ENCODE results near the gene RAMP1.
A peak's percentile ranks its signal among the peaks of the same experiment; 100 is the strongest.
"Not testable (repeated sequence)": the region's sequence is repeated elsewhere in the genome, so short reads cannot be mapped to it uniquely, and the experiment has no call there.

RAMP1 gene

GRCh38 chr2:237859533-237860272 is at the start of gene RAMP1:
TSS of gene RAMP1 (plus strand) at chr2:237859623. CDS start at chr2:237859676, 53 bp downstream.
- no peak for DNase-seq

GRCh38 chr2:237815637-237816036 is 43.8 kb upstream of the RAMP1 start:
- no peak for DNase-seq

DNA sequence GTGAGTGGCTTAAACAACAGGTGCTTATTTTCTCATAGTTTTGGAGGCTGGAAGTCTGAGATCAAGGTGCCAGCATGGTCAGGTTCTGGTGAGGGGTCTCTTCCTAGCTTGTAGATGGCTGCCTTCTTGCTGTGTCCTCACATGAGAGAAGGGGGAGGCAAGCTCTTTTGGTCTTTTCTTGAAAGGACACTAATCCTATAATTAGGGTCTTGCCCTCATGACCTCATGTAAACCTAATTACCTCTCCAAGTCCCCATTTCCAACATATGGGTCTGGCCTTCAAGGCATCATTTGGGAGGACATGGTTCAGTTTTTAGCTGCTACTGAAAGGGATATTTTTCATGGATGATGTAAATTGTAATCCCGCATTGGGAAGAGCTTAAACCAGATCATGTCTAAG is 42.9 kb upstream of the RAMP1 start:
- DNase-seq, result no peak

GRCh38 chr2:237818066-237818473 is 41.4 kb upstream of the RAMP1 start:
- no peak for DNase-seq

DNA sequence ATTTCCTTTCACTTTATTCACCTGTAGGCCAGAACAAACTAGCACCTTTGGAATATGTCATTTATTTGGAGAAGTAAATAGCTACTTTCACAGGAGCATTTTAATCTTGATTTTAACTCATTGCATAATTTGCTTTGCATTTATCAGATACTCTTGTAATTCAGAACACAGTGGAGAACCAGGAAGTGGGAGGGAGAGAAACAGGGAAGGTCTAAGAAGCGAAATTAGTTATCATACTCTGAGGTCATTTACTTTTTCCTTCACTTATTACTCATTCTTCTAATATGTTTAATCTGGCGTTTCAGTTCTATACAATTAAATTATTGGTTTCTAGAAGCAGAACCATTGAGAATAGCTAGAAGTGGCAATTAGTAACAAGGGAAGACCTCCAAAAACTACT is 40.2 kb upstream of the RAMP1 start:
- no peak for DNase-seq

DNA sequence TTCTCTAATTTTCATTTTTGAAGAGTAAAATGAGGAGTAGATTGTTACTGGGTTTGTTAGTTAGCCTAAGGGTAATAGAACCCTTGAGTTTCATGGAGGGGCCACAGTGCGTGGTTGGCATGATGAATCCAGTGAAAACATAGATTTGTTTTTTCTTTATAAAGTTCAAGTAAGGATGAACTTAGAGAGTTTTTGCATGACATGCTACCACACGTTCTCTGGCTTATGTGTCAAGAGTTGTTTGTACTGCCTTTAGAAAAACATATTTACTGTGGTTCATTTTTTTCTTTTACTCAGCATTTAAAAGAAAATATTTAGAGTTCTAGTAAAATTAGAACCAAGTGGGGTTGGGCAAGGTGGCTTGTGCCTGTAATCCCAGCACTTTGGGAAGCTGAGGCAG is 39.0 kb upstream of the RAMP1 start:
- no peak for DNase-seq

GRCh38 chr2:237823544-237823943 is 35.9 kb upstream of the RAMP1 start:
- no peak for DNase-seq

GRCh38 chr2:237824085-237824484 is 35.3 kb upstream of the RAMP1 start:
- no peak for DNase-seq

DNA sequence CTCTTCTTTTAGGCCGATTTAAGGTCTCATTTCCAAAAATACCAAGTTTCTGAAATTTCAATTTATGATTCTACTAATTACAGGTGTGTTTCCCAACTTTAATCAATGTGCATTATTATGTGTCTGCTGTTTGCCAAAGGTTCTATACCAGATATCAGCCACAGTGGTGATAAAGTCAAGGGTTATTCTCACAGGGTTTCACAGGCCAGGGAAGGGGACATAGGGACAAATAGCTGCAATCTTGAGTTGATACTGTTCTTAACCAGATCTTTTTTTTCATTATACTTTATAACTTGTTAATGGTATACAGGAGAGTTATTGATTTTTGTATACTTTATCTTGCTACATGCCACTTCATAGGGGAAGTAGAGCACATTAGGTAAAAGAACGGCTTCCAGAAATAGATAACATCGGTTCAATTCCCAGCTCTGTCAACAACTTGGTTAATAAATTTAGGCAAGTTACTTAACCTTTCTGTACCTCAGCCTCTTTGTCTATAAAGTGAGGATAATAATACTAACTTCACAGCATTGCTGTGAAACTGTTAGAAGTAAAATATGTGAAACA is 31.9 kb upstream of the RAMP1 start:
- DNase-seq, result no peak

DNA sequence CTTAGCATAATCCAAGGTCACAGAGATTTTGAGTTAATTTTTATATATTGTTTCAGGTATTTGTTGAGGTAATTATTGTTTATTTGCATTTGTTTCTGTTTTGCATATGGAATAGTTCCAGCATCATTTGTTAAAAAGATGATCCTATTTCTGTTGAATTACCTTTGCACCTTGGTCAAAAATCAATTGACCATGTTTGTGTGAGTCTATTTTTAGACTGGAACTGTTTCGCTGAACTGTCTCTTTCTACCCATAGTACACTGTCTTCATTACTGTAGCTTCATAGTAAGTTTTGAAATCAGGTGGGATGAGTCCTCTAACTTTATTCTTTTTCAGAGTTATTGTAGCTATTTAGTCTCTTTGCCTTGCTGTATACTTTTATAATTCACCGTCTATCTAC is 28.9 kb upstream of the RAMP1 start:
- DNase-seq, result no peak

DNA sequence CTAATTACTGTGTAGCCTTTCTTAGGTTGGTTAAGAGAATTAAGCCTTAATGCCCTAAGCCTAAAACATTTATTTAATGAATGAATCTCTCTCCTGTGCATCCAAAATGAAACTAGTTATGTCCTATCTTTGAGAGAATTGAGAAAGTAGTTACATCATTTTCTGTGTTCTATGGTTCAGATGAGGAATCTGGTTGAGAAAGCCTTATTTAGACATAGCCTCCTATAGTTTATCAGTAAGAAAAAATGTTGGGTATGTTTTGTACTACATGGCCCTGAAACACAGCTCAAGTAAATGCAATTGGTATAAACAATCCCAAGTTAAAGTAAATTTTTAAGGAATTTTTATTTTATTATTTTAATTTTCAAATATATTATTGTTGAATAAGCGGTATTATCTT is 25.9 kb upstream of the RAMP1 start:
- no peak for DNase-seq

GRCh38 chr2:237835372-237835771 is 24.1 kb upstream of the RAMP1 start:
- DNase-seq, result no peak

GRCh38 chr2:237841051-237841450 is 18.4 kb upstream of the RAMP1 start:
- no peak for DNase-seq

DNA sequence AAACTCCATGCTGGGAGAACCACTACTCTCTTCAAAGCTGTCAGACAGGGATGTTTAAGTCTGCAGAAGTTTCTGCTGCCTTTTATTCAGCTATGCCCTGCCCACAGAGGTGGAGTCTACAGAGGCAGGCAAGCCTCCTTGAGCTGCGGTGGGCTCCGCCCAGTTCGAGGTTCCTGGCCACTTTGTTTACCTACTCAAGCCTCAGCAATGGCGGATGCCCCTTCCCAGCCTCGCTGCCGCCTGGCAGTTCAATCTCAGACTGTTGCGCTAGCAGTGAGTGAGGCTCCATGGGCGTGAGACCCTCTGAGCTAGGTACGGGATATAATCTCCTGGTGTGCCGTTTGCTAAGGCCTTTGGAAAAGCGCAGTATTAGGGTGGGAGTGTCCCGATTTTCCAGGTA is 10.5 kb upstream of the RAMP1 start:
- DNase-seq, result not testable (repeated sequence)

DNA sequence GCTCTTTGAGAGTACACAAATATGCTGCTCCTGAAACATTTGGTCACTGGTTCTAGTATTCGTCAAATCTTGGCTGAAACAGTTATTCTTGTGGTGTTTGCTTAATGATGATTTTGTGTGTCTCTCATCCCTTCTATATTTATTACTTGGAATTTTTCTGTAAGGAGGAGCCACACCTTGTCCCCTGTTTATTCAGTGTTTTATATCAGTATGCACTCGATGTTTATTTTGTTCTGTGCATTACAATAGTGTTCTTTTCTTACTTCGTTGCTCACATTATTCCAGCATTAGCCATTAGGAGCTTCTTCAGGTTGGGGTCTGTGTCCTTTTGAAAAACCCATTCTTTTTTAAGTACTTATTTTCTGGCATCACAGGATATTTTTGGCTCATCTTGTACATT is 5.1 kb upstream of the RAMP1 start:
- no peak for DNase-seq

DNA sequence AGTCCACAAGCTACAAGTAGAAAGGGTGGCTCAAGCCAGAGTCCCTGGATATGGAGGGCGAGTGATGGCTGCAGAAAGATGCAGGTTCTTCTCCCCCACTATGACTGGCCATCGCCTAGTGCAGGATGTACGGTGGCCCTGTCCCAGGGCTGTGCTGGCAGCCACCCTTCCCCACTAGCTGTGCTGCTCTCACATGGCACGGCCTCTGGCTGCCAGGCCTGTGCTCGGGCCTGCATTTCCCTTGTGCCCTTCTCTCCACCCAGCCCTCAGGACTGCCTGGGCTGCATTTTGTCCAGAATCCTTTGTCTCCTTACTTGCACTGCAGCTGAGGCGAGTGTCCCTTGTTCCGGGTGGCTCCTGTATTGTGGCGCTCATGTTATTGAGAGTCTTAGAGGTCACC is 1.6 kb upstream of the RAMP1 start:
- DNase-seq, result no peak

- DNase-seq, result peak; percentile 26
These were observed 935 bp upstream of the RAMP1 start for GRCh38 chr2:237858294-237859081.

DNA sequence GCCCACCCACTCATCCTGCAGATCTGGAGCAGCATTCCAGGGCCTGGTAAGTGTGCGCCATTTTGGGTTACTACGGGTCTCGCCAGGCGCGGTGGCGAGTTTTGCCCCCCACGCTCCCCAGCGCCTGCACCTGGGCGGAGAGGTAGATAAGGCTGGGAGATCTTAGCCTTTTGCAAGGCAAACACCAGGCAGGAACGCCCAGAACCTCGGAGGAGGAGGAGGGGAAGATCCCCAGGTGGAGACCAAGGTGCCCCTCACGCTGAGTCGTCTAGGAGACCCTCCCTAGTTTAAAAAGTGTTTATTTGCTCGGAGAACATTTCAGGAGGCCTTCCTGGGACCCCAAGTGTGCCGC is 365 bp upstream of the RAMP1 start:
- DNase-seq, result no peak

DNA sequence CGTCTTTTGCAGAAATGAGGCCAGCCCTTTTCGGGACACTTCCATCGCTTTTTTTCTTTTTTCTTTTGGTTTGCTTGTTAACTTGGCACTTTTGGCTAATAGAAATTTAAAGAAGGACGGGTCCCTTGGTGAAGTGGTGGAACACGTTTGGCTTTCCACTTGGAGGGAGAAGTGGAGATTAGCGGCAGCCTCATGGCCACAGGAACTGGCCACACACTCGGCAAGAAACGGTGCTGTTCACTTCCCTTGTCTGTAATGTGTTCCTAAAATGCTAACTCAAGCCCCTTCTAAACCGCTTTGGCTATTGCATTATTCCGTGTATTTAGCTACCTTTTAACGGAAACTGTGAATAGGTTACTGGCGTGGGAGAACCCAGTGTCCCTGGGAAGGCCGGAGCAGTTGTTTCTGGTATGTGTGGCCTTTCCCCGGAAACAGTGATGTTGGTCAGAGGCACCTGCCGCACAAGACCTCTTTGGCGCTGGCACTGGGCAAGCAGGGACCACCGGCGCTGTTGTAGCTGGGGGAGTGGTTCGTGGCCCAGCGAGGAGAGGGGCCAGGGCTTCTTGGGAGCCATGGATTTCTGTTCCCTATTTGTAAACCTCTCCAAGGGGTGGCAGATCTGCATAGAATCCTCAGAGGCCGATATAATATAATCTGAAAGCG is 981 bp downstream of the RAMP1 start:
- no peak for DNase-seq

DNA sequence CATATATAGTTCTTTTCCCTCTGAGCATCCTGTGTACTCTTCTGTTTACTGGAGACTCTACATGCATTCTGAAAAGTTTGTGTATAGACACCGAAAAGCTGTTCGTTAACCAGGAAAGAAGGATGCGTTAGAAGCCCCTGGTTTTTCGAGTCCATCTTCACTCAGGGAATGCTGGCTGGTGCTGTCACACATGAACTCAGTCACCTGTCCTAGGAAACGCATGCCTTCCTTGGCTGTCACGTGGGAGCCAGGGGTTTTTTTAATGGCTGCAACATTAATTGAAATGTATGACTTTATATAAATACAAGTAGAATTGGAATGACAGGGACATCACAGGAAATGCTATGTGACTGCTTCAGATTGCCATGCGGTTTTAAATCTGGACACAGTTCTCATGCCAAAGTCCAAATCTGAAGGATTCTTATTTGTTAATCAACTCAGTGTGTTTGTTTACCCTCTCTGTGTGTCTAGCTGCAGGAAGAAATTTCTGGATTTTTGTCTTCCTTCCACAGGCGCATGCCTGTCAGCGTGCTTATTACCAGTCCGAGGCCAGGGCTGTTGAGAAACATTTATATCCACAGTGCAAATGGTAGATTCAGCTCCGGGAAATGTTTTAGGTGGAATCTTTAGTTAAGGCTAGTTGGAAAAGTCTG is 2.6 kb downstream of the RAMP1 start:
- no peak for DNase-seq

DNA sequence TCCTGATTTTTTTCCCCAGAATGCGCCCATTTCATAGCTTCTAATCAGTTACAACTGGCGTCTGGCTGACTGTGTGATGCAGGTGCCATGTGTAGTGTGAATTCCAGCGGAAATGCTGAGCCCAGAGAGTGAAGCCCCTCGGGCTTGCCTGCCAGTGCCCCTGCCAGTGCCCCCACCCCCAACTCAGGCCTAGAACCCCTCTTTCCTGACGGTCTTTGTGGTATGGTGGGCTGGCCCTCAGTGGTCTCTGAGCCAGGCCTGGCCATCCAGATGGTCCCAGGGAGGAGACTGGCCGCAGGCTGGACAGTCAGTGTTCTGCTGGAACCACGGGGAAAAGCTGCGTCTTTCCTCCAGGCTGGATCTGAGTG is 3.1 kb downstream of the RAMP1 start:
- no peak for DNase-seq

DNA sequence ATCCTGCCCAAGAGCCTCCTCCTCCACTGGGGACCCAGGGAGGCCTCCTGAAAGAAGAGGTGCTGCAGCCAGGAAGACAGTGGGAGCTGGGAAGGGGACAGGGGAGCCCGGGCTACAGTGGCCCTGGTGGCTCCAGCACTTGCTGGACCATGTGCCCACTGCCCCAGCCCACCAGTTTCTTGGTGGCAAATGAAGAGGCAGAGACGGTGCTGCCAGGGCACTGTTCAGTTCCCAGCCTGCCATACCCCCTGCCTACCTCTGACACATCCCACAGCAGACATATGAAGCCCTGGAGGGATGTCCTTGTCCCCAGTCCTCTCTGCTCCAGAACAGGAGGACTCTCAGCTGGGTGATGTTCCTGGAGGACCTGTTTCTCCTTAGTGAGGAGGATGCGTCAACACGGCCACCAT is 3.7 kb downstream of the RAMP1 start:
- DNase-seq, result no peak

Measured in activated CD4-positive, alpha-beta T cell treated with anti-CD3 and anti-CD28 coated beads, Interleukin-2, amount 50 U/mL, for 1 hour (primary cell).